NCI-H345 treated with DMSO at 0.1 percent for 48 hours (cell line): Measurements from ENCODE around the gene ST6GALNAC3.
"Not testable (repeated sequence)": the region's sequence is repeated elsewhere in the genome, so short reads cannot be mapped to it uniquely, and the experiment has no call there.

ENCODE experiments used
- DNase-seq: peaks from one replicate; lab custom pipeline; 2025; ENCODE audit not compliant: unreplicated experiment; lab: John Stamatoyannopoulos, UW

ST6GALNAC3 gene

GRCh38 chr1:76613886-76614285 lies 539.3 kb downstream of the ST6GALNAC3 start:
- no peak for DNase-seq

DNA sequence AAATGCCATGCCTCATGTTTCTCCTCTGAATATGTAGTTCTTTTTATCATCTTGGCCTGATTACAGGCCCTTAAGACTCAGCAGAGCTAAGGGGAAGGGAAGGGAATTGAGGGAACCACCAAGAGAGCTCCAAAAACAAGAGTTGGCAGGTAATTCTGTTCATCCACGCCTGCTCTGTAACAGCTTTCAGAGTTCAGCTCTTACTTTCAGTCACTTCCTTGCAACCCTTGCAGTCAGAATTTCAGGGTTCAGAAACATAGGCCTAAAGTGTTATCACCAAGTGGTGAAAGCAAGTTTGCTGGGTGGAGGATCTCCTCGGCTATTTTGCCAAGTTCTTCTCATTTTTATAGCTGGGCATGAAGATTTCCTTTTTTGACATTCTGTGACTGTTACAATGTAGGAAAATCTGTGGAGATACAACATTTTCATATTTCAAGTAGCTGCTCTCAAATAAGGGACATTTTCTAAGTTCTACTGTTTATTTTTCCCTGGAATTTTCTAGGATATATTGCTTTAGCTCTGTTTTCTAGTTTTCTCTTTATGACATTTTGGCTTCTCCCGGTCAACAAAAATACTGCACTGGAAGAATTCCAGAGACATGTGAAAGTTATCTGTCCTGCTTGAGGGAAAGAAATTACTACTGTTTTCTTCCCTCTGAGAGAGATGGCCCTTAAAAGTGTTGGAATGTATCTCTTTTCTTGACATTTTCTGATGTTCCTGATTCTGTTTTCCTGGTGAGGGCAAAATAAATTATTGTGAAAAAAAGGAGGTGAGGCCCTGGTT lies 540.9 kb downstream of the ST6GALNAC3 start:
- no peak for DNase-seq

GRCh38 chr1:76620371-76620770 lies 545.8 kb downstream of the ST6GALNAC3 start:
- no peak for DNase-seq

- DNase-seq: no peak
Observed at GRCh38 chr1:76622774-76623528, 548.4 kb downstream of the ST6GALNAC3 start.

- DNase-seq: no peak
Observed at GRCh38 chr1:76625886-76626678, 551.5 kb downstream of the ST6GALNAC3 start.

DNA sequence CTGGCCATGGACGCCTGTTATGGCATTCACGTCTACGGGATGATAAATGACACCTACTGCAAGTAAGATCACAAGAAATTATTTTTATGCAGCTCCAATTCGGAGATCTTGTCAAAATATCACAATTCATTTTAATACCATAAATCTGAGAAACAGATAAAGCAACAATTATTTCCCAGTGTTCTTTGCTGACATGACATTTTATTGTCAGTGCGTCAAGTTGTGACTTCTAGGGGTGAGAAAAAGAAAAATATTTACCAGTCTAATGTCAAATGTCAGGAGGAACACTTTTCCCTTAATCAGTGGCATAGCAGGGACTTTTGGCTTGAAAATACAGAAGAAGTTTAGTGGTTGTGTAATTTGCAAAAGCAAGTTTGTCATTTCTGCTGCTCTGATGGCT lies 553.0 kb downstream of the ST6GALNAC3 start:
- no peak for DNase-seq

GRCh38 chr1:76627901-76628300 lies 553.4 kb downstream of the ST6GALNAC3 start:
- DNase-seq: no peak

- no peak for DNase-seq
Observed at GRCh38 chr1:76632136-76632535, 557.6 kb downstream of the ST6GALNAC3 start.

GRCh38 chr1:76635784-76636183 lies 561.2 kb downstream of the ST6GALNAC3 start:
- DNase-seq: no peak

DNA sequence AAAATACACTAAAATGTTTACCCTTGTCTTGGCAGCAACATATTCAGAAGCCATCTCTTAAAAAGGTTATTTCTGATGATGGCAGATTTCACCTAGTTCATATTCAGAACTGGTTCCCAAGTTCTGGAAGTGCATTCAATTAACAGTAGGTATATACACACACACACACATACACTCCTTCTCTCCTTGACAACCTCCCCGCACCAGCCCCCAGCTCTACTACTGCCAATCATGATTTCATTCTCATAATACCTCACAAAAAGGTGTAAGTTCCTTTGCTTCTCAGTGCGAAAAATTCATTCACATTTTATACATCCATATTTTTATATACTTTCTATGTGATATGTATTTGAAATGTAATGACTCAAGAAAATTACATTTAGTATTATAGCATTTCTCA lies 564.6 kb downstream of the ST6GALNAC3 start:
- DNase-seq: no peak

DNA sequence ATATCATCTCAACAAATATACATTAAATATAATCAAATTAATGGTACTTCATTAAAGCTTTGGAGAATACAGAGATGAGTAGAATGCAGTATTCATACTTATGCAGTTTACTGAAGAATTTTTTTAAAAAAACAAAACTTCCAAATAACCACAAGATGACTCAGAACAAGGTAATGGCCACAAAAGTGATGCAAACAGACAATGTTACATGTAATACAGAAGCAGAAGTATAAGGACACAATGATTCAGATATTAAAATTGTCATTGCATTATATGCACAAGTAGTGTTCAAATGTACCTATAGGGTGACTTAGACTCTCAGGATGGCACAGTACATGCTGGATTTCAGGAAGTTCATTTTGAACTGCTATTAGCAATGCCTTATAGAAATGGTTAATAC lies 565.5 kb downstream of the ST6GALNAC3 start:
- no peak for DNase-seq

DNA sequence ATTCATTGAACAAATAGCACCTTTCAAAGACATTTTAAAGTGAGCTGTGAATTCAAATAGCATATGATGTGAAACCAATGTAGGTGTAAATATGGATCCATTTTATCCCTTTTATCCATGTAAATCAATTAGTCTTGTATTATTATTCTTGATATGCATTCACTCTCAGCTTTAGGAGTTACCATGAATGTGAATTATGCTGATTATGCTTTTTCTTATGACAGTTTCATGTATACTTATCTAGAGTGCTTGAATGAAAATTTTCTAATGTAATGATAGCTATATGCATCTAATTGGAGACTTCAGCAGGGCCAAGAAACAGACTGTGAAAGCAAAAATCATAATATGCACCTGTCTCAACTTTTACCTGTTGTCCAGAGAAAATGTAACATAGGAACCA lies 566.2 kb downstream of the ST6GALNAC3 start:
- no peak for DNase-seq

GRCh38 chr1:76644139-76644538 lies 569.6 kb downstream of the ST6GALNAC3 start:
- DNase-seq: no peak

GRCh38 chr1:76652860-76653259 lies 578.3 kb downstream of the ST6GALNAC3 start:
- DNase-seq: not testable (repeated sequence)

DNA sequence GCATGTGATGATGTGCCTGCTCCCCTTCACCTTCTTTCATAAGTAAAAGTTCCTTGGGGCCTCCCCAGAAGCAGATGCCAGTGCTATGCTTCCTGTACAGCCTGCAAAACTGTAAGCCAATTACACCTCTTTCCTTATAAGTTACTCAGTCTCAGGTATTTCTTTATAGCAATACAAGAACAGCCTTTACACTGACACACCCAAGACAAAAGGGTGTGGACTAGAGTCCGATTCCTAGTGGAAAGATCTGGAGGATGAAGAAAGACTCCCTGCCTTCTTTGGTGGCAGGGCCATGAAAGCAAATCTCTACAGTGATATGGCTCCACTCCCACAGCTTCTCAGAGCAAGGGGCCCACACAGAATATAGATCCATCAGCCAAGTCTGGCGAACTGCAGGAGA lies 583.1 kb downstream of the ST6GALNAC3 start:
- DNase-seq: no peak

GRCh38 chr1:76659171-76659940 lies 584.8 kb downstream of the ST6GALNAC3 start:
- no peak for DNase-seq

DNA sequence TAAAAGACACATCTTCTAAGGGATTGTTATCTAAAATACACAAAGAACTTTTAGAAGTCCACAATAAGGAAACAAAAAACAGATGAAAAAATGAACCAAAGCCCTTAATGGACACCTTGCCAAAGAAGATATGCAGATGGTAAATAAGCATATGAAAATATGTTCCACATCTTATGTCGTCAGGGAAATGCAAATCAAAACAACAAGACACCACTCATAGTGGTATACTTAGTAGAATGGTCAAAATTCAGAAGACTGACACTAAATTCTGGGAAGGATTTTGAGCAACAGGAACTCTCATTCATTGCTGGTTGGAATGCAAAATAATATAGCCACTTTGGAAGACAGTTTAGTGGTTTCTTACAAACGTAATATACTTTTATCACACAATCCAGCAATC lies 587.0 kb downstream of the ST6GALNAC3 start:
- DNase-seq: no peak

- no peak for DNase-seq
Observed at GRCh38 chr1:76666499-76666898, 592.0 kb downstream of the ST6GALNAC3 start.

DNA sequence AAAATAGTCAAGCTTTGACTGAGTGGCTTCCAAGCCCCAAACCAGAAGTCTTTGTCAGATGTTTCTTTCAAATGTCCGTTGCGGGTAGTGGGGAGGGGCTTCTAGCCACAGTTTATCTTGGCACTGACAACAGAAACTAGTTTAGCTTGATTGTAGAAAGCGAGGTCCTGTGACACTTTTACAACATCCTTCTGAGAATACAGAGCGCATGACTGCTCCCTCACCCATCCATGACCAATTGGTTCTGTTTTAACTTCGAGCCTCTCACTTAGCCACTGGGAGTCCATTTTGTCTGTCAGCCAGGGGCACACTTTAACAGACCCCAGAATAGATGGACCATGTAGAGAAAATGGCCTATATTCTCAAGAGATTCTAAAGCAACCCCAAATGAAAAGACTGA lies 593.5 kb downstream of the ST6GALNAC3 start:
- DNase-seq: no peak

- DNase-seq: no peak
Observed at GRCh38 chr1:76669131-76669530, 594.6 kb downstream of the ST6GALNAC3 start.
